Lower leg skin (tissue), 4 donors: ENCODE measurements around the gene TMEM127. TPM values are rescaled to one million over a fixed set of nuclear protein-coding genes. Genes with fewer than 3 reads are reported as not detected.

Experiments
- DNase-seq, 2 donors: peaks; one replicate each; pipeline ENCODE4 v3.0.0-alpha.2; 2019; ENCODE audit warnings: low spot score in 2 of 2
- H3K4me3 ChIP-seq: fragments of 200-600 bp; sonication (generic); 2 replicates; pipeline ENCODE4 v1.5.1; 2017; ENCODE audit warnings: mild to moderate bottlenecking, low read depth; ENCODE audit not compliant: poor library complexity, severe bottlenecking
- CTCF ChIP-seq, 3 donors: fragments of 450-650 bp; IDR thresholded peaks; one replicate each; pipeline ENCODE4 v1.5.1; 2016; ENCODE audit warnings: antibody characterized with exemption in 3 of 3, mild to moderate bottlenecking in 3 of 3, moderate library complexity in 2 of 3
- POLR2A ChIP-seq, 2 donors: fragments of 450-650 bp; IDR thresholded peaks; one replicate each; pipeline ENCODE4 v1.6.1; 2016 to 2017; ENCODE audit warnings: antibody characterized with exemption in 2 of 2, mild to moderate bottlenecking in 1 of 2, moderate library complexity in 1 of 2
- WGBS, 2 donors: methylation state at CpG; one replicate each; pipeline ENCODE4 v1.1.5; 2018; 5-methylcytosine and 5-hydroxymethylcytosine counted together
- intact Hi-C: fragments of 100-400 bp; cut with DNase I; formaldehyde crosslinking; loops from one replicate; pipeline ENCODE4 v1.15.0; 2023; ENCODE audit warnings: low total_unique reads
- total RNA-seq, 4 donors: library from RNA; depleted of rRNA; stranded (reverse); fragments of >200 nt; gene quantifications; one replicate each; pipeline ENCODE4 v1.1.0, GENCODE V29; 2016

TMEM127 gene
- total RNA-seq, 4 donors from 2014 or later: 49.5 to 76.2 (median 60.4) TPM

- H3K4me3 ChIP-seq: no peak overlapping the region
- WGBS, 2 donors: 70 to 77% methylated on average over 5 of the region's 5 CpGs
- DNase-seq: no peak
- no peak for TF ChIP-seq POLR2A (IDR thresholded peaks at IDR 0.05)
- no peak for TF ChIP-seq CTCF (IDR thresholded peaks at IDR 0.05)
- intact Hi-C loops: no loop called here
Measured at GRCh38 chr2:96247896-96248295, 17.9 kb downstream of the TMEM127 start.

DNA sequence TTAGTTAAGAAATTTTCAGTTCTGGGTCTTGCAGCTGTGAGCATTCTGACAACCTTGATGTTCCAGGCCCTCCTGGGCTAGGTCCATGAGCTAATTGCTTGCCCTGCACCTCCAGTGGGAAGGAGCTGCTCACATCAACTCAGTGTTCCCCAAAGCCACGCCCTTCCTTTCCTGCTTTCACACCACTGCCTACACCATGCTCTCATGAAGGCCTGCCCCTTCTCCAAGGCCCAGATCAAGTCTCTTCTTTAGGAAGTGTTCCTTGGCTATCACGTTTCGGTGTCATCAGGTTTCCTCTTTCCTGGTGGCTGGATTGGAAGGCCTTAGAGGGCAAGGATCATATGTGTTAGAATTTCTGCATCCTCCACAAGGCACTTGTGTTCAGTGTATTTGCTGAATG is 18.8 kb downstream of the TMEM127 start:
- 82 to 87% methylated on average over 3 of the region's 3 CpGs for WGBS, 2 donors
- intact Hi-C loops: no loop called here
- no peak overlapping the region for H3K4me3 ChIP-seq
- no peak for DNase-seq
- TF ChIP-seq POLR2A (IDR thresholded peaks at IDR 0.05) (no peak), CTCF (IDR thresholded peaks at IDR 0.05) (no peak)

GRCh38 chr2:96245609-96246390 is 20.0 kb downstream of the TMEM127 start:
- no peak for DNase-seq
- H3K4me3 ChIP-seq: no peak overlapping the region
- intact Hi-C loops: no loop called here
- 83 to 85% methylated on average over 8 of the region's 8 CpGs for WGBS, 2 donors
- no peak for TF ChIP-seq POLR2A (IDR thresholded peaks at IDR 0.05)
- no peak for TF ChIP-seq CTCF (IDR thresholded peaks at IDR 0.05)

DNA sequence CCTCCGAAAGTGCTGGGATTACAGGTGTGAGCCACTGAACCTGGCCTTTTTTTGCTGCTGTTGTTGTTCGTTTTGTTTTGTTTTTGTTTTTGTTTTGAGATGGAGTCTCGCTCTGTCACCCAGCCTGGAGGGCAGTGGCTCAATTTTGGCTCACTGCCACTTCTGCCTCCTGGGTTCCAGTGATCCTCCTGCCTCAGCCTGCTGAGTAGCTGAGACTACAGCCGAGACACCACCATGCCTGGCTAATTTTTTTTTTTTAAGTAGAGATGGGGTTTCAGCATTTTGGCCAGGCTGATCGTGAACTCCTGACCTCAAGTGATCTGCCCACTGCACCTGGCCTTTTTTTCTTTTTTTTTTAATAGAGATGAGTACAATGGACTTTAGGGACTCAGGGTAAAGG is 22.0 kb downstream of the TMEM127 start:
- H3K4me3 ChIP-seq: no peak overlapping the region
- intact Hi-C loops: loop anchor here (5.0 kb wide), 1 partner anchor 1423 kb away; the partner anchor contains the start of gene C2orf92
- 96 to 98% methylated on average over 5 of the region's 5 CpGs for WGBS, 2 donors
- TF ChIP-seq POLR2A (IDR thresholded peaks at IDR 0.05): no peak
- no peak for TF ChIP-seq CTCF (IDR thresholded peaks at IDR 0.05)
- DNase-seq: no peak

- peak; percentile 69 to 91 for DNase-seq
- intact Hi-C loops: loop anchor here (5.0 kb wide), 1 partner anchor 1425 kb away; the partner anchor contains the start of gene C2orf92
- WGBS, 2 donors: 55 to 62% methylated on average over 5 of the region's 5 CpGs
- H3K4me3 ChIP-seq: no peak overlapping the region
- TF ChIP-seq POLR2A (IDR thresholded peaks at IDR 0.05): no peak
- no peak for TF ChIP-seq CTCF (IDR thresholded peaks at IDR 0.05)
Measured at GRCh38 chr2:96241900-96242611, 23.7 kb downstream of the TMEM127 start.
